Activated CD4-positive, alpha-beta T cell treated with anti-CD3 and anti-CD28 coated beads, Interleukin-2, amount 10 ng/mL, durations not matched to agents 7 days and 5 days (primary cell): ENCODE data around the gene EFNB2. TPM values are rescaled to one million over a fixed set of nuclear protein-coding genes. Genes with fewer than 3 reads are reported as not detected.

Experiments used
- CTCF ChIA-PET: fragments of 350-600 bp; sonication (Branson Sonifier 250); formaldehyde crosslinking; loops from one replicate; lab custom pipeline; 2021; ENCODE audit warnings: antibody characterized with exemption; lab: Charles Lee
- POLR2A ChIA-PET: fragments of 350-600 bp; sonication (Branson Sonifier 250); formaldehyde crosslinking; loops from one replicate; lab custom pipeline; 2021; ENCODE audit warnings: antibody characterized with exemption; lab: Charles Lee
- DNase-seq: peaks from one replicate; pipeline ENCODE4 v3.0.0-alpha.2; 2020
- H3K27ac Mint-ChIP-seq: one replicate; pipeline ENCODE4 v1.8.0; 2021; ENCODE audit warnings: mild to moderate bottlenecking, moderate library complexity, mixed read lengths
- H3K27me3 Mint-ChIP-seq: one replicate; pipeline ENCODE4 v1.8.0; 2021; ENCODE audit warnings: mixed read lengths
- H3K36me3 Mint-ChIP-seq: one replicate; pipeline ENCODE4 v1.8.0; 2021; ENCODE audit warnings: low read depth, mixed read lengths
- H3K4me1 Mint-ChIP-seq: one replicate; pipeline ENCODE4 v1.8.0; 2021; ENCODE audit warnings: mixed read lengths
- H3K4me3 Mint-ChIP-seq: one replicate; pipeline ENCODE4 v1.8.0; 2021; ENCODE audit warnings: mild to moderate bottlenecking, moderate library complexity, mixed read lengths
- H3K9me3 Mint-ChIP-seq: one replicate; pipeline ENCODE4 v1.8.0; 2021; ENCODE audit warnings: mixed read lengths
- total RNA-seq, 2 experiments: library from RNA; stranded (reverse); gene quantifications; one replicate each; pipeline ENCODE4 v1.2.3, GENCODE V29; 2021

Gene EFNB2
- total RNA-seq, 2 experiments from 2014 or later: 0.04 to 0.10 TPM

DNA sequence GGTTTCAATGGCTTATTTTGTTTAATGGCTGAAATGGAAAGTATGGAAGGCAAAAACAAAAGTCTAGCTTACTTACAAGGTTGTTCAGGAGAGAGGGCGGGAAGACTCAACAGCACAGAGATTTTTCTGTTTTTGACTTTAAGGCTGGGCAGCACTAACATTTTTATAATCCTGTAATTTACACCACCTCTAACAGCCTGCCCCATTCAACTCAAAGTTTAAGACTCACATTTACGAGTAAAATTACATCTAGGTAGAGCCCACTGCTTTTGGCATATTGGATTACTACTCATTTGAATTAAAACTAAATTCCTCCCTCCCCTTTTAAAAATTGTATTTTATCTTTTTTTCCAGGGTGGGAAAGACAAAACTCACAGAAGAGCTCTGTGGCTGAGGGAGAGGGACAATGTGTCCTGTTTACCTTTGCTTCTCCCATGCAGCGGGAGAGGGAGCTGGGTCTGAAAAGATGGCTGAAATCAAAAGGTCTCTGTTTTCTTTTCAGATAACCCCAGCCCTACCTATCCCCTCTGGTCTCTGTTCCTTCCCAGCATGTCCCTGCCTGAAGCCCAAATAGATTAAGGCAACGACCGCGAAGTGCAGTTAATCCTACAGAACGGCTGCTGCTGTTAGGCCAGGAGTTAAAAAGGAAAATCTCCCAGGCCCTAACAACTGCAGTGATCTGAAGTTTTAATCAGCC lies 6.6 kb downstream of the EFNB2 start:
- H3K9me3 Mint-ChIP-seq: no peaks in the 10 kb centered on the region
- DNase-seq: no peak
- no peaks in the 10 kb centered on the region for H3K36me3 Mint-ChIP-seq
- H3K4me3 Mint-ChIP-seq: no peak overlapping the region
- CTCF ChIA-PET: interaction anchor here (1.6 kb wide), 1 partner anchor 12 kb away, joined by 3 read pairs; no protein-coding TSS in a partner anchor
- H3K27me3 Mint-ChIP-seq: peaks cover 47% of the 10 kb centered on the region
- POLR2A ChIA-PET: no interaction called here
- no peak overlapping the region for H3K27ac Mint-ChIP-seq
- peaks cover 9% of the 10 kb centered on the region for H3K4me1 Mint-ChIP-seq

DNA sequence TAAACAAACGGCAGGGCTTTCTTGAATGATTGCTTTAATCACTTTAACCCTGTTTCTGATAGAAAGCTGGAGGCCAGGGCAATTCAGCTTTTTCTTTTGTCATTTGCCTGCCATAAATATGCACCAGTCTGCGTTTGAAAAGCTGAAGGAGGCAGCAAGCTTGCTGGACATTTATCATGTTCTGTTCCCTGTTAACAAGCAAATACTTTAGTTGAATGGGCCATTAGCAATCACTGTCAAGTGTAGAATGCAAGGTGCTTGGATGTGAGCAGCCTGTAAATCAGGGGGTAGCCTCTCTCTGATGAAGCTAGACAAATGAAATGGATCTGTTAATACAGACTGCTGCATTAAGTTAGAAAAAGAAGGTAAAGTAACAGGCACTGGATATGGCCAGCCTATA lies 7.6 kb downstream of the EFNB2 start:
- Mint-ChIP-seq H3K4me3 (no peak overlapping the region), H3K9me3 (no peaks in the 10 kb centered on the region), H3K4me1 (peaks cover 1% of the 10 kb centered on the region), H3K27me3 (peaks cover 44% of the 10 kb centered on the region), H3K27ac (no peak overlapping the region), H3K36me3 (no peaks in the 10 kb centered on the region)
- POLR2A ChIA-PET: no interaction called here
- no peak for DNase-seq
- CTCF ChIA-PET: interaction anchor here (1.6 kb wide), 1 partner anchor 11 kb away, joined by 3 read pairs; no protein-coding TSS in a partner anchor

DNA sequence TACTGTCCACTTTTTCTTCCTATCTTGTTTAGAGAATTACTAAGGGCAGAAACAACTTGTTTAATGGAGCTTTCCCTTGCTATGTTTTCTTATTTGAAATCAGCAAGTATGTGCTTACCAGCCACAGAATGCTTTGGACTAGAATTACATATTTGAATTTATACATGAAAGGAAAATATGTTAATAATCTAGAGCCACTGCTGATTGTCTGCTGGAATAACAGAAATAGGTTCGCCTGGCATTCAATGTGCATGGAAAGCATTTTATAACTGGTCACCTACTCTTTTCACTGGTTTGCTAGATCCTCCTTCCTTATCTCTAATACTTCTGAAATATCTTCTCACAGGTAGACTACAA lies 8.0 kb downstream of the EFNB2 start:
- Mint-ChIP-seq H3K27ac (no peak overlapping the region), H3K9me3 (no peaks in the 10 kb centered on the region), H3K36me3 (no peaks in the 10 kb centered on the region), H3K27me3 (peaks cover 42% of the 10 kb centered on the region), H3K4me1 (no peaks in the 10 kb centered on the region), H3K4me3 (no peak overlapping the region)
- DNase-seq: no peak
- ChIA-PET POLR2A (no interaction called here), CTCF (no interaction called here)

DNA sequence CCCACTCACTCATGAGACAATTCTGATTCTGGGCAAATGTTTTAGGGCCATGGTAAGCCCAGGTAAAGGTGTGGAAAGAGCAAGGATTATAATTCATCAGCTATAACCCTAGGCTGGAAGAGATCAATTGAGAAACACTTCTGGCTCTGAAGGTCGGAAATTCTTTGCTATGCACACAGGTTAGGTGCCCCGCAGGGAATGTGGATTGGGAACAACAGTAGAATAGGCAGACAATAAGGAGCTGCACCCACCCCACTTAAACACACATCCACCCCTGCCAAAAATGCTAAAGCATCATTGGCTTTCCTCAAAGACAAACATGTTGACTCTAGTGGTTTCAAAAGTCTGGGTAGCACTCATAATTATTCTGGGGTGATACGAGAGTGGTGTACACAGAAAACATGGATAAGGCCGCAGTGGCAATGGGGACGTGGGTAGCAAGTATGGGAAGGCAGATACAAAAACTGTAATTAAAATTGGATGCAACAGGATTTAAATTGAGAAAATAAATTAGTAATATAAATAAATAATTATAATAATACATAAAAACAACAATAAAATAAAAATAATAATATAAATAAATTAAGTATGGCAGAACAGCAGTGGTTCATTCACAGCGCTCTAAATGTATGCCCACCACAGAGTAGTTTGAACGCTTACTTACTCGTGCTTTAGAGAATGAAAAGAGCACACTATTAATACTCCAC lies 8.6 kb downstream of the EFNB2 start:
- Mint-ChIP-seq H3K27ac (no peak overlapping the region), H3K36me3 (no peaks in the 10 kb centered on the region), H3K27me3 (peaks cover 37% of the 10 kb centered on the region), H3K9me3 (no peaks in the 10 kb centered on the region), H3K4me1 (no peaks in the 10 kb centered on the region), H3K4me3 (no peak overlapping the region)
- ChIA-PET CTCF (no interaction called here), POLR2A (no interaction called here)
- no peak for DNase-seq

DNA sequence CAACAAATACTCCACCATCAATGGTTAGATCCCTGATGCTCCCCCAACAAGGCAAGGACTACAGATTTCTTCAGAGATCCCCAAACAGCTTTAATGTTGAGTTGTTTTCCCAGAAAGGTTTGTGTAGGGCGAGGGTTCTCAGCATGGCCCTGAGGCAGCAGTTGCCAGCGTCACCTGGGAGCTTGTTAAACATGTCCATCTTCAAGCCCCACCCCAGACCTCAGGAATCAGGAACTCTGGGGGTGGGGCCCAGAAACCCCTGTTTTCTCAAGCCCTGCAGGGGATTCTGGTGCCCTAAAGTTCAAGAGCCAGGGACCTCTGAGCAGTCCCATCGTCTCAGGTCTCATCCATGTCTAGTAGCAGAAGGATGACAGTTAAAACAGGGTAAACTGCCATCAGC lies 9.6 kb downstream of the EFNB2 start:
- POLR2A ChIA-PET: no interaction called here
- no peaks in the 10 kb centered on the region for H3K36me3 Mint-ChIP-seq
- no peaks in the 10 kb centered on the region for H3K9me3 Mint-ChIP-seq
- peaks cover 33% of the 10 kb centered on the region for H3K27me3 Mint-ChIP-seq
- H3K4me3 Mint-ChIP-seq: no peak overlapping the region
- no peak overlapping the region for H3K27ac Mint-ChIP-seq
- no peaks in the 10 kb centered on the region for H3K4me1 Mint-ChIP-seq
- no peak for DNase-seq
- CTCF ChIA-PET: interaction anchor here (1.8 kb wide), 1 partner anchor 10 kb away, joined by 7 read pairs; no protein-coding TSS in a partner anchor

DNA sequence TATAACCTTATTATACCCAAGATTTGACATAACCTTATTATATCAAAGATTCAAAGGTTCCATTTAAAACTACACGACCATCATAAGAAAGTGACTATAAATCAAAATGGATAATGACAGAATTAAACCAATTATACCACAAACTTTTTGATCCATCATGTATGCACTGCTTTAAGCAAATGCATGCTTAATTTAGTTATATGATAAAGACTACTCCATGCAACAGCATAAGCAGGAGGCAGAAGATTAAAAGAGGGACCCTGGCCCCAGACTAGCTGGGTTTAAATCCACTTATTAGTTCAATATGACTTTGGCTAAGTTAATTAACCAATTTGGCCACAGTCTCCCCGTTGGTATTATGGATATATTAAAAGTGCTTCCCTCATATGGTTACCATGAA lies 11.4 kb downstream of the EFNB2 start:
- H3K27me3 Mint-ChIP-seq: peaks cover 20% of the 10 kb centered on the region
- POLR2A ChIA-PET: no interaction called here
- CTCF ChIA-PET: interaction anchor here (1.5 to 1.8 kb wide), 2 partner anchors 9 to 12 kb away, joined by 5 to 7 read pairs; no protein-coding TSS in a partner anchor

DNA sequence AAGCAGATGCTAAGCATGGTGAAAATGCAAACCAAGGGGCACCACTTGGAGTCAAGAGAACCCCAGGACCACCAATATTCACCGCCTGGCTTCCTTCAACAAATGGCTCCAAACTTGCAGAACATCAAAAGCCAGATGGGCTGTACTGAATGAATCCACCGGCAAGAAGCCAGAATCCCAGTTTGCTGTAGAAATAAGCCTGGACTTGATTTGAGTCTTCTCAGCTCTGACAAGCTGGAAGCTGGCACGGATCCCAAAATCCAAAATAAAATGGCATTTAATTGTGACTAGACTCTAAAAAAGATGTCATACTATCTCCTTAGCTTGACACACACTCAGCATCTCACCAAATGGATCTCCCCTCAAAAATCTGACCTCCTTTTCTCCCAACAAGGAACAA lies 11.9 kb downstream of the EFNB2 start:
- no peak for DNase-seq
- Mint-ChIP-seq H3K4me1 (no peaks in the 10 kb centered on the region), H3K27me3 (peaks cover 20% of the 10 kb centered on the region), H3K36me3 (no peaks in the 10 kb centered on the region), H3K9me3 (no peaks in the 10 kb centered on the region), H3K4me3 (no peak overlapping the region), H3K27ac (no peak overlapping the region)
- CTCF ChIA-PET: no interaction called here
- POLR2A ChIA-PET: no interaction called here

More for the DNA sequence above, 11.4 kb downstream of the EFNB2 start:
- no peaks in the 10 kb centered on the region for H3K4me1 Mint-ChIP-seq
- H3K9me3 Mint-ChIP-seq: no peaks in the 10 kb centered on the region
- H3K4me3 Mint-ChIP-seq: no peak overlapping the region
- no peaks in the 10 kb centered on the region for H3K36me3 Mint-ChIP-seq
- no peak for DNase-seq
- no peak overlapping the region for H3K27ac Mint-ChIP-seq

DNA sequence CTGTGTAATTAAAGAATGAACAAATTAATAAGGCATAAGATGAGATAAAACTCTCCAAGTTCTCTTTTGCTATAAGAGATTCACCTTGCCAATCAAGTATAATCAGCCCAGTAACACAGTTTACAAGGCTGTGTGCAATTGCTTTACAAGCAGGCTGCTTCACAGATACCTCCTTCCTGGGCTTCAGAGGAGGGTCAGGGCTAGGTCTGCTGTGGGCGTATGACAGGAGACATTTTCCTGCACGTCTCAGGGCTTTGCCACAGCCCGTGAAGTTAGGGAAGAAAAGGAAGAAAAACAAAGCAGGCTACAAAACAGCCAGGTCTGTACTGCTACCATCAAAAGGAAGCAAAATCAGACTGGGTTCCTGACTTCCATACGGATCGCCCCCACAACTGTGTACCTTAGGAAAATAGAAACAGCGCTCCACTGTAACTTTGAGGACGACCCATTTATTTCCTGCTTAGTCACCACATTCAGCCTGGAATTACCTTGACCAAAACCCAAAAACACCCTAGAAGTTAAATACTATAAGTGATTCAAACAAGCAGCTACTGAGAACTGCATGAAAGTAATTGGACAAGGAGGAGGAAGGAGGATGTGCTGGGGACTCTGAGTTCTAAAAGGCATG lies 12.4 kb downstream of the EFNB2 start:
- Mint-ChIP-seq H3K4me3 (no peak overlapping the region), H3K9me3 (no peaks in the 10 kb centered on the region), H3K27ac (no peak overlapping the region), H3K27me3 (peaks cover 20% of the 10 kb centered on the region), H3K4me1 (no peaks in the 10 kb centered on the region), H3K36me3 (no peaks in the 10 kb centered on the region)
- no peak for DNase-seq
- CTCF ChIA-PET: no interaction called here
- POLR2A ChIA-PET: no interaction called here

DNA sequence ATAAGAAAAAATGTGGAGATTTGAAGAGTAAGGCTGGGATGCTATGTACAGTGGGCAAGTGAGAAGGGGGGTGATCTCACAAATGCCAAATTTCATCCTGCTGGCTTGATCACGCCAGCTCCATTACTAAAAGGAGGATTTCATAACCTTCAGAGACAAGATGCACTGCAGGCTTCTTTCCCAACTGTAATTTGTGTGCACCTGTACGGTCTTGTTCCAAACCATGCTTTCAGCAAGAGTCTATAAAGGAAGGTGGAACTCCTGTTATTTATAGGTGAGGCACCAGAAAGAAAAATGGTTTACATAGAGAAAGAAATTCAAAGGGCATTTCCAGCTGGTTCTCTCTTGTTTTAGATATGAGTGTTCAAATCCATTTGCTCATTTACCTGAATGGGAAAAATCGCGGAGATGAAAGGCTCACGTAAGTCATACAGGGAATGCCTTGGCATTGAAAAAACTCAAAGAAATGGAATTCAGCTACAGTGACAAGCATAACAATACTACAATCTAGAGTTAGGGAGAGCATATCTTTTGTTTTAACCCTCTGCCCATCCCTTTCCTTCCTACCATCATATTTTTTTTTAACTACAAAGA lies 13.3 kb downstream of the EFNB2 start:
- no peak overlapping the region for H3K27ac Mint-ChIP-seq
- DNase-seq: no peak
- no peaks in the 10 kb centered on the region for H3K4me1 Mint-ChIP-seq
- no peaks in the 10 kb centered on the region for H3K9me3 Mint-ChIP-seq
- H3K36me3 Mint-ChIP-seq: no peaks in the 10 kb centered on the region
- no peak overlapping the region for H3K4me3 Mint-ChIP-seq
- POLR2A ChIA-PET: no interaction called here
- peaks cover 19% of the 10 kb centered on the region for H3K27me3 Mint-ChIP-seq
- CTCF ChIA-PET: no interaction called here

DNA sequence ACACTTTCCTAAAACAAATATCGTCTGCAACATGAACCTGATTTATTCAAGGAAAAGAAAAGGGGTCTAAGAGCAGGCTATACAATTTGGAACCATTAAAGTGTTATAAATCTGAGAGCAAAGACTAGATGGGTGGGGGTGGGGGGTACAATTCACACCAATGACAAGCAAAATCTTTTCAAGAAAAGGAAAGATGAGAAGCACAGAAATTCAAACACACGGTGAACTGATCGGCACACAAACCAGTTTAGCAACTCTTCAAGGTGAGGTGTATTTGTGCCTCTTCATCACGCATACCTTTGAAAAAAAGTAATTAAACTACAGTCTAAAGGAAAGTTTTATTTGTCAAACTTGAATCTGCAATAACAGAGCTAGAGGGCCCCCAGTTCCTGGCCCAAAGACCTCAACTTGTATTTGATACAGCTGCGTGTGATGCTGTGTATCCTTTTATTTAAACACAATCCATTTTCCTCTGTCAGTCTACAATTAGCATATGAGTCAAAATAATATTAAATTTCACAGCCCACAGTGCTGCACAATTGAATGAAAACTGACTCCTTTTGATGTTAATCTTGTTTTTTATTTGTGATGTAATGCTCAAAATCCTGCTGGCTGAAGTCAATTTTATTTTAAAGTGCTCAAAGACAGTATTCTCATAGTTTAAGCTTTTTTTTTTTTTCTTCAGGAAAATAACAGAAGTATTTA lies 14.2 kb downstream of the EFNB2 start:
- Mint-ChIP-seq H3K9me3 (no peaks in the 10 kb centered on the region), H3K4me1 (no peaks in the 10 kb centered on the region), H3K27me3 (peaks cover 25% of the 10 kb centered on the region), H3K27ac (no peak overlapping the region), H3K4me3 (no peak overlapping the region), H3K36me3 (no peaks in the 10 kb centered on the region)
- POLR2A ChIA-PET: no interaction called here
- CTCF ChIA-PET: no interaction called here
- DNase-seq: no peak

DNA sequence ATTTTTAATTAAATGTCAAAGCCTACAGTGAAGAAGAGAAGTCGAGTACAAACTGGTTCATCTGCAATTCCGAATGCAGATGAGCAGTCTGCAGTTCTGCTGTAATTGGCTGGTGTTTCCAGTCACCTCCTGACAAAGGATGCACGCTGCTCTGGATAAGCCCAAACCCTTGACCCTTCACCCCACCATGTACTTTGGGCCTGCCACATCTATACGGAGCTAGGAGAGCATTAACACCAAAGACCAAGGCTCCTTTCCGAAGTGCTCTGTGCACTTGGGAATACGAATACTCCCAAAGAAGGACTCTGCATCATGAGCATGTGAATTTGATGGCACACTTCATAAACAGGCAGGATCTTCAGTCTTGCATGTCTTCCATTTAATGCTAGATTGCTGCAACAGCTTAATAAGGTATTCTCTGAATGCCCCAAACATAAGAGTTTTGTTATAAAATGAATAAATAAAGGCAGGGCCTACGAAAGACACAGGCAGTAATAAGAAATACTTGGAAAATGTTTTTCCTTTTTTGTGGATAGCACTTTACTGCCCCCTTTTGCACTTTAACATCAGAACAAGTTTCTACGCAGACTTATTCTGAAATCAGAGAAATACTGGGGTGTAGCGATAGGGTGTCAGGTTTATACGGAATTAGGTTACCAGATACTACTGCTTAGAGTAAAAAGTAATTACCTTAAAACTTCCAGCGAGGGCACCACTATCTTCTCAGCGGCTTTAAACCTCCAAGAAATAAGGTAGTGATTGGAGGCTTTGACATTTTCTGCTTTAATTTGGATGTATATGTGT lies 15.0 kb downstream of the EFNB2 start:
- Mint-ChIP-seq H3K36me3 (no peaks in the 10 kb centered on the region), H3K4me1 (no peaks in the 10 kb centered on the region), H3K9me3 (no peaks in the 10 kb centered on the region), H3K4me3 (no peak overlapping the region), H3K27ac (no peak overlapping the region), H3K27me3 (peaks cover 26% of the 10 kb centered on the region)
- no peak for DNase-seq
- POLR2A ChIA-PET: no interaction called here
- CTCF ChIA-PET: no interaction called here

DNA sequence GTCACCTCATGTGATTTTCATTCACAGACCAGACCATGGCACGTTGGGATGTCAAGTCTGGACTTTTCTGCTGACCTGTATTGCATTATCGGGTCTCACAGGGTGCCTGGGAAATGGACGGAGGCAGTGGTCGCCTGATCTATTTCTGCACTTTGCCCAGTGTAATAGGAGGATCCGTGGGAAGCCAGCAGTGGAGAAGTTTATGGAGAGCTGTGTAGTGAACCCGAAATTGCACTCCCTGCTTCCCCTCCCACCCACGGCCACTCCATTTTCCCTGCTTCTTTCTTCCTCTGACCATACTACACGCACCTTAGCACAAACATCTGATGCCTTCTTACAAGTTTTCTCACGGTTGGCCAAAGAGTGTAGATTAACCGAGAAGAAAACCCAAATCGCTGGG lies 16.9 kb downstream of the EFNB2 start:
- H3K9me3 Mint-ChIP-seq: no peaks in the 10 kb centered on the region
- ChIA-PET POLR2A (no interaction called here), CTCF (no interaction called here)
- H3K27me3 Mint-ChIP-seq: peaks cover 36% of the 10 kb centered on the region
- H3K27ac Mint-ChIP-seq: no peak overlapping the region
- H3K4me1 Mint-ChIP-seq: no peaks in the 10 kb centered on the region
- no peak overlapping the region for H3K4me3 Mint-ChIP-seq
- no peak for DNase-seq
- no peaks in the 10 kb centered on the region for H3K36me3 Mint-ChIP-seq
